Renal cortical epithelial cell (primary cell): ENCODE results near the gene SLC35E2B. TPM values are rescaled to one million over a fixed set of nuclear protein-coding genes. Genes with fewer than 3 reads are reported as not detected.
A peak's percentile ranks its signal among the peaks of the same experiment; 100 is the strongest.
"Not testable (repeated sequence)": the region's sequence is repeated elsewhere in the genome, so short reads cannot be mapped to it uniquely, and the experiment has no call there.

Source experiments
- DNase-seq: peaks from one replicate; pipeline ENCODE4 v3.0.0-alpha.2; 2011; ENCODE audit warnings: low read depth
- total RNA-seq: library from RNA; depleted of rRNA; stranded (reverse); fragments of >200 nt; gene quantifications from 2 replicates; pipeline ENCODE4 v1.2.3, GENCODE V29; 2014

SLC35E2B gene
- 10.8 and 64.3 TPM in 2 replicates for total RNA-seq

DNA sequence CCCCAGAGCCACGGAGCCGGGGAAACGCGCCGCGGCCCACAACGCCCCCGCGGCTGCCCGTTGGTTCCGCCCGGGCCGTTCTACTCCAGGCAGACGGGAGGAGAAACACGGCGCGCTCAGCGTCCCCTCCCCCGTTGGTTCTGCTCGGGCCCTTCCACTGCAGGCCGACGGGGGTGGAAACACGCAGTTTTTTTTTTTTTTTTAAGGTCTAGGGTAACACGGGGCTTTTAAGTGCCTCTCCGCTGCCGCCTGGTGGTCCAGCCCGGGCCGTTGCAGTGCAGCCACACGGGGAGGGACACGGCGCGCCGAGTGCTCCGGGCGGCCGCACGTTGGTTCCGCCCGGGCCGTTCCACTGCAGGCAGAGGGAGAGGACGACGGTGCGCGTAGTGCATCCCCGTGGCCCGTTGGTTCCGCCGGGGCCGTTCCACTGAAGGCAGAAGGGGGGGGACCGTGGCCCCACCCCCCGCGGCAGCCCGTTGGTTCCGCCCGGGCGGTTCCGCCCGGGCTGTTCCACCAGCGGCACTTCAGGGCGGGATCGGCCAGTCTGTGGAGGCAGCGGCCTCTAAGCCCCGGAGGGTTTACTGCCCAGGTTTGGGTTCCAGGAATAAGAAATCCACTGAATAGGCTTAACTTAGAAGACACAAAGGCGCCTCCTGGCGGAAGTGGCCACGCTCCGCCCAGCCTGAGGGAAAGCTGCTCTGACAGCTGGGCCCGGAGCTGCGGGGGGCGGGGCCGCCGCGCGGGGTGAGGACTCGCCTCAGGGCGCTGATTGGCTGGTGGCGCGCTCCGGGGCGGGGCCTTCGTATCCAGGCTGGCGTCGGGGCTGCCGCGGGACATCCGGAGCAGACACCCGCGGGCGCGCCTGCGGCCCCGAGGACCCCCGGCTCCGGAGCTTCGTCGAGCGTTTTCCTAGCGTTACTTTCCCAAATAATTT lies at the start of gene SLC35E2B:
SLC35E2B (minus strand) TSS at position 82 of the 934 bp plus-strand sequence. CDS start 16,096 bp downstream, outside the sequence.
- DNase-seq: peak; percentile 63

DNA sequence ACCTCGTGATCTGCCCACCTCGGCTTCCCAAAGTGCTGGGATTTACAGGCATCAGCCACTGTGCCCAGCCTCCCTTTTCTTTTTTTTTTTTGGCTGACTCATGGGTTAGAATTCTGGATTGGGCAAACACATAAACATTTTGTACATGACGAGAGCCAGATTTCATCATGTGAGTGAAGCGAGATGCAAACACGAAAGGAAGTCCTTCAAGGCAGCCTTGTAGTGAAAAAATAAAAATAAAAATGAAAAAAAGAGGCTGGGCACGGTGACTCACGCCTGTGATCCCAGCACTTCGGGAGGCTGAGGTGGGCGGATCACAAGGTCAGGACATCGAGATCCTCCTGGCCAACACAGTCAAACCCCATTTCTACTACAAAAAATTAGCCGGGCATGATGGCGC lies 48.4 kb upstream of the SLC35E2B start:
- DNase-seq: peak; percentile 72

DNA sequence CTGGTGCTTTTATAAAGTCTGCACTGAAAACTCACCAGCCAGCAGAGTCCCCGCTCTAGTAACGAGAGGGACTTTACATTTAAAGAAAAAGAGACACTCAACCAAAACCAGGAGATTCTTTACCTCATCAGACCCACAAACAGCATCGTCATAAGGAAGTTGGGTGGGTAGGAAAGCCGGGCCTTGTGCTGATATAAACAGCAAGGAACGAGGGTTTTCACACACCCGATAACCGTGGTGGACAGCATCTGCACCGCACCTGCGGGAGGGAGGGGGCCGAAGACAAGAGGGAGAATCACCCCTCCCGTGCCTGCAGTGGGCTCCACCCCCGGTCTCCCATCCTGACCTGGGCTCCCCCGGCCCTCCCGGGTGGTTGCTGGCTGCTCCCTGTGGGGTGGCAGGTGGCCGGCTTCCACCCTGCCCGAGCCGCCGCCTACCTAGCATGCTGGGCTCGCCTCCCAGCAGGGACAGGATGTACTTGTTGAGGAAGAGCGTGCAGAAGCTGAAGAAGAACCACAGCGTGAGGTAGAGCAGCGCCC lies 46.3 kb upstream of the SLC35E2B start:
- DNase-seq: not testable (repeated sequence)

DNA sequence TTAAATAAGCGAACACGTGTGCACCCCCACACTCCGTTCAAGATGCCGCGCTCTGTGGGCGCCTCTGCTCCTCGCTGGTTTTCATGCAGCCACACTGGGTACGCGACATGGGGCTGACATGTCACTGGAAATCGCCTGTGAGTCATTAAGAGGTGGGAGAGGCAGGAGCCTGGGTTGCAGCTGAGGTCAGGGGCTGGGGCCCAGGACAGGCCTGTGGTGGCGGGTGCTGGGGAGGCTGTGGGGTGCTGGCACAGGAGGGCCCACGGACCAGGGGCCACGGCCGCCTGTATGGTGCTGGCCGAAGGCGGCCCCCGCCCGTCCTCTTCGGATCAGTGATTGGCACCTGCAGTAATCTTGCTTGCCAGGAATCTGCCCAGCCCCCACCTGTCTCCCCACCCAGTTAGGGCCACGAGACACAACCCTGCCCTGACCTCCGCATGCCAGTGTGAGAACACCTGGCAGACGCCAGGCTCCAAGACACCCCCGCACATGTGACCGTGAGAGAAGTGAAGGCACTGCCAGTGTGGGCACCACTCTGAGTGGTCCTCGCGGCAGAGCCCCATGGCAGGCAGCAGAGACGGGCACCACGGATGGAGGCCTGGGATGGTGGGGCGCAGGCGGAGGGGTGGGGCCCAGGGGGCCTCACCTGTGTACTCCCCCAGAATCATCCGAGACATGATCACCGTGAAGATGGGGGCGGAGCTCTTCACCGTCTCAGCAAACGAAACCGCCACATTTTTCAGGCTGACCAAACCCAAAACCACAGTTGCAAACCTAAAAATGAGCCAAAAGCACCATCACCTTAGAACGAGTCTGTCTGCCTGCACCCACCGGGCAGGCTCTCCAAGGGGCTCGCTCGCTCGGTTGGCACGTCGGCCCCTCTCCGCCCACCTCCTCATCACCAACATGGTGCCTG lies 45.3 kb upstream of the SLC35E2B start:
- not testable (repeated sequence) for DNase-seq

DNA sequence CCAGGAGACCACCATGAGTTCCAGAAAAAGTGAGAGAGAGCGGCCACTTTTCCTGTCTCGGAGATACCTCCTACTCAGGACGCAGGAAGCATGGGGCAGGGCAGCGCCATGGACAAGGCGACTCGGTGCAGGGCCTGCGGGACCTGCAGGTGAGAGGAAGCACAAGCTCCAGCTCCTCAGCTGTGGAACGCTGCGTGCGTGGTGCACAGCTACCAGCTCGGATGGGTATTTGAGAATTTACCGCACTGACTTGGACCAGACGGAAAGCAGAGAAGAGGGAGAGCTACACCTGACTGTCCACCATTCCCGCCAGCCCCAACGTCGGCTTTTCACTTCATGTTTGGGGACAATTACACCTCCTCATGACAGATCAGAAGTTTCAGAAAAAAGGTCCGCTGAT lies 39.8 kb upstream of the SLC35E2B start:
- DNase-seq: no peak

DNA sequence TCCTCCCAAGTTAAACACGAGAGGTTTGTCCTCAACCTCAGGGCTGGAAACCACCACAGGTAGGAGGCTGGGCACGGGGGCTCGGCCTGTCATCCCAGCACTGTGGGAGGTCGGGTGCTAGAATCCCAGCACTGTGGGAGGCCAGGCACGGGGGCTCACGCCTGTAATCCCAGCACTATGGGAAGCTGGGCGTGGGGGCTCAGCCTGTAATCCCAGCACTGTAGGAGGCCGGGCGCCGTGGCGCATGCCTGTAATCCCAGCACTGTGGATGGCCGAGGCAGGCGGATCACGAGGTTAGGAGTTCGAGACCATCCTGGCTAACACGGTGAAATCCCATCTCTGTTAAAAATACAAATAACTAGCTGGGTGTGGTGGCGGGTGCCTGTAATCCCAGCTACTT lies 38.3 kb upstream of the SLC35E2B start:
- DNase-seq: no peak

DNA sequence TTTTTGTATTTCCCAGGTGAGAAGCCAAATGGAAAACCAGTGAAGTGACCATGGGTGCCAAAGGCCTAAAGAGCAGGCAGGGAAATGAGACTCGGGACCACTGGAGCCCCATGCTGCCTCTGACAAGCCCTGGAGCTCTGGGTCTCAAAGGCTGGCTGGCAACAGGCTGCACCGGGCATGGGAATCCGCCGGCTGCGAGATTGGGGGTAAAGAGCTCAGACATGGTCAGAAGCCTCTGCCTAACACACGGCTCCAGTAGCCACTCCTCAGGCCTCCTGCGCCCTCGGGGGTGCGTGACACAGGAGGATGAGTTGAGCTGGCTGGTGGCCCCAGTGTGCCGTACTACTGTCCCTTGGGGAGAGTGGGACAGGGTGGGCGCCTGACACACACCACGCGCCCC lies 37.6 kb upstream of the SLC35E2B start:
- not testable (repeated sequence) for DNase-seq

DNA sequence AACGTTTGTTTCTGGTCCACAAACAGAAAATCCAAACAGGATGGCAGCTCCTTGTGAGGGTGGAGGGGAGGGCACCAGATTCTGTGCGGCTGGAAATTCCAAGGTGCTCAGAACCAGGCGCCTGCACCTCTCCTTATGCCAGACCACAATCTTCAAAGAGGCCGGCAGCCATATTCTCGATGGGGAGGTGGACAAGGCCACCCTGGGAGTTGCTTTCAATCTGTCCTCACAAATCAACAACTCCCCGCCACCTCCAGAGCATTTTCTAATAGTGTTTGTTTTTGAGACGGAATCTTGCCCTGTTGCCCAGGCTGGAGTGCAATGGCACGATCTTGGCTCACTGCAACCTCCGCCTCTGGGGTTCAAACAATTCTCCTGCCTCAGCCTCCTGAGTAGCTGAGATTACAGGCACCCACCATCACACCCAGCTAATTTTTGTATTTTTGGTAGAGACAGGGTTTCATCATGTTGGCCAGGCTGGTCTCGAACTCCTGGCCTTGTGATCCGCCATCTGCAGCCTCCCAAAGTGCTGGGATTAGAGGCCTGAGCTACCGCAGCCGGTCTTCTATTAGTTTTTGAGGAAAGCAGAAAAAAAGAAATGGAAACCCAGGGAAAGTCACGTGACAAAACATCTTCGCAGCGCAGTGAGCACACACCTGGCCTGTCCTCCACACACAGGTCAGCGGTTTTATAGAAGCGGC lies 36.7 kb upstream of the SLC35E2B start:
- DNase-seq: not testable (repeated sequence)

DNA sequence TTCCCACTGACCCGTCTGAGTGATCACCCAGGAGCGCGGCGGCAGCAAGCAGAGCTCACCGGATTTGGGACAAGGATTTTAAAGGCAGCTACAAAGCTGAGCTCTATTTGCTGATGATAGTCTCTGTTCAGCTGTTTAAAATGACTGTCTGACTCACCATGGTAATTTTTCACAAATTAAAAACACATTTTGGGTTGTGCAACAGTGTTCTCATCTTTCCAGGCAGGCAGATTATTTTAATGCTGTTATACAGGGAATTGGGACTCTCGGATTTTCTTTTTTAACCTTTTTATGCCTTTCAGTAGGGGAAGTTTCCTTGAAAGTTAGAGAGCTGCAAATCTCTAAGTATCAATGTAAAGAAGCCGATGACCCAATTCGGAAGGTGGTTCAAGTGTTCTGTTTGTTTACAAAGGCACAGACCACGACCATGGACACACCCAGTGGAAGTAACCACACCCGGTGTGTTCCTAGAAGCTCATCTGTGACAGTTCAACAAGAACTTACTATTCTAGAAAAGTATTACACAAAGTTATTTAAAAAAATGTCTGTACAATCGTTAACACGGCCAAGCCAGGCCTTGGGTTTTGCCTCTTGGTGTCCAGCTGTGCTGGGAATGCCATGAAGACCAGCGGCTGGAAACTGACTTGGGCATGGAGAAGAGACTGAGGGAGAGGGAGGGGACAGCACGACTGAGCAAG lies 35.9 kb upstream of the SLC35E2B start:
- not testable (repeated sequence) for DNase-seq

DNA sequence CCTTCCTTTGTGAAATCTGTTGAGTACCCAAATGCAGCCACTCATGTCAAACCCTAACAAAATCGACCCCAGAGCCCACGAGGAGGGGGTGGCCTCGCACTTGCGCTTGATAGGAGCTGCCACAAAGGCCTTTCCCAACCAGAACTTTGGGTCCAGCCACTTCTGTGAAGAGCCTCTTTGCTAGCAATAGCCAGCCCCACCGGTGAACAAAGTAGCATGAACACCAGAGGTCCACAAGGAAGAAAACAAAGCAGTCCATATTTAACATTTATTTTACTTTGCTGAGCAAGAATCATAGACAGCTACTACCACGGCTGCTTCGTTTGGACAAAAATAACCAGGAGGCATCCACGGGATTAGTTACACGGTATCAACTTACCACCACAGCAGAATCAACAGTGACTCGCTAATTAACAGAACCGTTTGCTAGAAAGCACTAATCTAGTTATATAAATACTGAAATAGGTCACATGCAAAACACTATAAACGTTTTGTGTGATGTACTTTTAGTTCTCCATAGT lies 34.6 kb upstream of the SLC35E2B start:
- not testable (repeated sequence) for DNase-seq

DNA sequence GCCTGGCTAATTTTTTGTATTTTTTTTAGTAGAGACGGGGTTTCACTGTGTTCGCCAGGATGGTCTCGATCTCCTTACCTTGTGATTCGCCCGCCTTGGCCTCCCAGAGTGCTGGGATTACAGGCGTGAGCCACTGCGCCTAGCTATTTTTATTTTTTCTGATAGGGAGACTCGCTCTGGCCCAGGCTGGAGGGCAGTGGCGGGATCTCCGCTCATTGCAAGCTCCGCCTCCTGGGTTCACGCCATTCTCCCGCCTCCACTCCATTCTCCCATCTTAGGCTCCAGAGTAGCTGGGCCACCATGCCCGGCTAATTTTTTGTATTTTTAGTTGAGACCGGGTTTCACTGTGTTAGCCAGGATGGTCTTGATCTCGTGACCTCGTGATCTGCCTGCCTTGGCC lies 33.5 kb upstream of the SLC35E2B start:
- not testable (repeated sequence) for DNase-seq

DNA sequence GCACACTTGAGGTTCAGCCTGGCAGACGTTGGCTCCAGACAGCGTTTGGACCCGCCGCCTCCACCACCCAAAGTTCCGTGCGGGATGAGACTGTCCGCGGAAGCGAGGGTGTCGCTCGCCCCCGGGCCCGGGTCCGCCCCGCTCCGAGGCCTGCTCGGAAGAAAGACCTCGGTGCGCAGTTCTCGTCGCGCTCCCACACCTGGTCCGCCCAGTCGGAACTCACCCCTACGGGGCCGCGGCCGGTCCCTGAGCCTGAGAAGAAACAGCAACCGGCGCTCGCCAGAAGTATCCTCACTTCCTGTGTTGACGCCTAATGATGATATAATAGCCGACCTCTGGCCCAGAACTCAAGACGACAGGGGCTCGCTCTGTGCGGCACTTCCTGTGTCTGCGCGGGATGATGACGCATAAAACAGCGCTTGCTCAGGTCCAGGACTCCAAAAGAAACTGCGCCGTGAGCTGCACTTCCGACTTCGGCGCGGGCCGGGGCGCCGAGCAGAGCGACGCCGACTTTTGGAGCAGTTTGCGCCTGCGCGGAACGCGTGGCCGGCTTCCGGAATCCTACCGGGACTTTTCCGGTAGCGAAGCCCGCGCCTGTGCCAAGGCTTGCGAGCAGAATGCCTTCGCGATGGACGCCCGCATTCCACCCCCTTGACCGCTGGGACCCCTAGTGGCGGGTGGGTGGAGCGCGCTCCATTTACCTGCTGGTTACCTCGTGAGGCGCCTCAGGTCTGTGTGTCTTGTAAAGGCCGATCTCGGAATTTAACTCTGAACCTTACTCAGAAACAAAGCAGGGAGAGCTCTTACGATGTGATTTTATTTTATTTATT lies 31.7 kb upstream of the SLC35E2B start, which contains the start of gene CDK11A:
CDK11A (minus strand) TSS at position 323 of the 830 bp plus-strand sequence. CDS start 1,539 bp downstream, outside the sequence.
- peak; percentile 98 for DNase-seq

DNA sequence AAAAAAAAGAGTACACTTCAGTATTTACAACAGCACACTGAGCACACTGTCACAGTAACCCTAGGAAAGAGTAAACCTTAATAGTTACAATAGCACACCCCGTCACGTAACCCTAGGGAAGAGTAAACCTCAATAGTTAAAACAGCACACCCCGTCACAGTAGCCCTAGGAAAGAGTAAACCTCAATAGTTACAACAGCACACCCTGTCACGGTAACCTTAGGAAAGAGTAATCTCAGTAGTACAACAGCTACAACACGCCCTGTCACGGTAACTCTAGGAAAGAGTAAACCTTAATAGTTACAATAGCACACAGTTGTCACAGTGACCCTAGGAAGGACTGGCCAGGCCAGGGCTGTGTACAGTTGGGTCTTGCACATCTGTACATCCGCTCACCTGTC lies 28.6 kb upstream of the SLC35E2B start:
- DNase-seq: no peak

DNA sequence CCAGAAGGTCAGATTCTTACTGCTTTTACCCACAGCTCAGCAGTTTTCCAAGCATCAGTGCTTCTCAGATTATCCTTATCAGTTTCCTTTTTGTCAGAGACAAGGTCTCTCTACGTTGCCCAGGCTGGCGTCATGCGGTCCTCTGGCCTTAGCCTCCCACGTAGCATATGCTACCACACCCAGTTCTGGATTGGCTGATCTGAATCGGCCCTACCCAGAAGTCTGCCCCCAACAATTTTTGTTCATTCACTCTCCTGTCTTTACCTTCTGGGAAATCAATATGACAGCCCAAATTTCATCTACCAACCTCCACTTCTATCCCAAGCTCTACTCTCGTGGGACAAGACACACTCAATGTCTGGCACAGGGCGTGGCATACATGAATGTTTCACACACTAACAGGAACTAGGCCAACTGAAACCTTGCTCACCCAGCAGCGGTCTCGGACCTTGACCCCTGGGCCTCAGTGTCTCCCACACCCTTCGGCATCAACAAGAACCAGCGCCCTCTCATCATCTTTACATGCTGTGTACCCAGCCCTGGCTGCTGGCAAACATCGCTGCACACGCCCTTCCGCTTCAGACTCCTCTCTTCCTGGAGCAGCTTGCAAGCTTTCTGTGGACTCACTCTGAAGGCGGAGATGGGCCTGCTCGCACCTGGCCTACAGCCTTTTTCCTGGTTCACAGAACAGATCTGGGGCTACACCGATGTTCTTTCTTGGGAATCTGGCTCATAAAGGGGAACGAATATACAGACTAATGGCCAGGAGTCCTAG lies 22.7 kb upstream of the SLC35E2B start:
- DNase-seq: not testable (repeated sequence)

DNA sequence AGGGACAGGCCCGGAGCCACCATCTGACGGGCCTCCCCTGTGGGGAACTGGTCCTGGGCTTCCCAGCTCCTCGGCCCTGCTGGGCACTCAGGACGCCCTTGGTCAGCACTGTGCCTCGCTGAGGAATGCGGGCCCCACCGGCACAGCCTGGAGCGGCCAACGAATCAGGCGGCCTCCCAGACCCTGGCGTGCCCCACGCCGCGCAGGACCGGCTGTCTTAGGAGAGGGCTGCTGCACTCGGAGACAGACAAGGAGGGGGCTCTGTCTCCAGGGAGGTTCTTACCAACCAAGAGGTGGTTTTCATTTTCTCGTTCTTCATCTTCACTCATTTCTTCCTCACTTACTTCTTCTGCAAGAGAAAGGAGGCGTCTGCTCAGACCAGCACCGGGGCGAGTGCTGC lies 15.3 kb upstream of the SLC35E2B start:
- not testable (repeated sequence) for DNase-seq

DNA sequence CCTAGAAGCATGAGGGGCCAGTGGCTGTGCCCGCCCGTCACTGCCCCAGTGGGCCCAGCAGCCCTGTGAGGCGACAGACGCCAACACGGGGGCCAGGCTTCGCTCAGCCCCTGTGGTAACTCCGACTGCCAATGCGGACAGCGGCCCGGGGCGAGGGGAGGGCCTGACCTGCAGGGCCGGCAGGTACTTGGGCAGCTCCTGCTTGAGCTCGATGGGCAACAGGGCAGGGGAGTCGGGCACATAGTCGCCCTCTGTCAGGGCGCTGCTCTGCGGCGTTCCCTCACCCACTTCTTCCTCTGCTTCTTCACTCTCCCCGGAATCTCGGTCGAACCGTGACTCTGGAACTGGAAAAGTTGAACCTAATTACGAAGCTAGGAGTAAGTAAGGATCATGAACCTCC lies 14.6 kb upstream of the SLC35E2B start:
- DNase-seq: not testable (repeated sequence)

DNA sequence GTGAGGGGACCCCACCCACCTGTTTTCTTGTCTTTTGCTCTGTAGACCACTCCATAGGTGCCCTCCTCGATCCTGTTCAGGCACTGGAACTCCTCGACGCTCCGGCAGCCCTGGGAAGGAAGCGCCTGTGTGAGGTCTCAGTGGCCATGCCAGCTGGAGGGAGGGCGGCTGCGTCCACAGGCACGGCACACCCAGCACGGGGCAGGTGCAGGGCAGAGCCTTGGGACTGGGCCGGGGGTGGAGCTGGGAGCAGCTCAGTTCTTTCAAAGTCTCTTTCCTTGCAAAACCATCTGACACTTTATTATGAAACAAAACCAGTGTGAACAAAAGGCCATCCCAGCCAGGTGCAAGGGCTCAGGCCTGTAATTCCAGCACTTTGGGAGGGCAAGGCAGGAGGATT lies 13.0 kb upstream of the SLC35E2B start:
- DNase-seq: not testable (repeated sequence)

DNA sequence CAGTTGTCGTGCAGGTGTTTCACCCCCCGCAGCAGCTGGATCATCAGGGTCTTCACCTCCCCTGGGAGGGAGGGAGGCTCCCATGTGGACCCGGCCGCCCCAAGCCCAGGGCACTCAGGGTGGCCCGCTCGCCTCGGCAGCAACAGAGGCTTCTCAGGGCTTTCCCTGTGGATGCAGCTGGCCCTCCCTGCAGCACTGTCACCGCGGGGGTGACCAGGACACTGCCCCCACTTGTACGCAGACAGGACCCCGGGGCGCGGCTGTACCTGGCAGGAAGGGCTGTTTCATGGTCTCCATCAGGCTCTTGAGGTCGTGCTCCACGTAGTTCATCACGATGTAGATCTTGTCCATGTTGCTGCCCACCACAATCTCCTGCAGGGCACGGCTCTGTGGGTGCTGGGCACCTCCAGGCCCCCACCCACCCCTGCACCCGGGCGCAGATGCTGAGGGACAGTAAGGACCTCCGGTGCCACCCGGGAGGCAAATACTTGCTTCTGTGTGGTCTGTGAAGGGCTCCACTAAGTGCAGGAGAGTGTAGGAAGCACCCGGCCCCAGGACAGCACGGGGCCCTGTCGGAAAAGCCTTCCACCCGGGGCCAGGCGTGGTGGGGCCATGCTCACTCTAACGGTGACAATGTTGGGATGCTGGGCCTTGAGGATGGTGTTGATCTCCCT lies 11.8 kb upstream of the SLC35E2B start:
- not testable (repeated sequence) for DNase-seq
